ENCODE data around the gene TRPC3.

Gene TRPC3

GRCh38 chr4:121951521-121952110 lies at the start of gene TRPC3:
TSS of gene TRPC3 (minus strand) at chr4:121952060. CDS start at chr4:121951680, 380 bp downstream.
- H3K4me3 ChIP-seq (ENCODE audit: low read length): peak within 1 kb of the TSS; percentile 62; the same call in 1 of the 2 replicates
- TF ChIP-seq ZNF274 (IDR thresholded peaks at IDR 0.05; ENCODE audit: low read depth, low read length): no peak

GRCh38 chr4:122000849-122001248 lies 49.0 kb upstream of the TRPC3 start:
- no peak for TF ChIP-seq ZNF274 (IDR thresholded peaks at IDR 0.05; ENCODE audit: low read depth, low read length)
- H3K4me3 ChIP-seq (ENCODE audit: low read length): no peak overlapping the region

GRCh38 chr4:121998024-121998423 lies 46.2 kb upstream of the TRPC3 start:
- H3K4me3 ChIP-seq (ENCODE audit: low read length): no peak overlapping the region
- TF ChIP-seq ZNF274 (IDR thresholded peaks at IDR 0.05; ENCODE audit: low read depth, low read length): no peak

GRCh38 chr4:121995790-121996537 lies 44.1 kb upstream of the TRPC3 start:
- TF ChIP-seq ZNF274 (IDR thresholded peaks at IDR 0.05; ENCODE audit: low read depth, low read length): no peak

GRCh38 chr4:121991968-121992367 lies 40.1 kb upstream of the TRPC3 start:
- no peak for TF ChIP-seq ZNF274 (IDR thresholded peaks at IDR 0.05; ENCODE audit: low read depth, low read length)
- H3K4me3 ChIP-seq (ENCODE audit: low read length): no peak overlapping the region

More at GRCh38 chr4:121995790-121996537, 44.1 kb upstream of the TRPC3 start:
- H3K4me3 ChIP-seq (ENCODE audit: low read length): no peak overlapping the region

- no peak for TF ChIP-seq ZNF274 (IDR thresholded peaks at IDR 0.05; ENCODE audit: low read depth, low read length)
- no peak overlapping the region for H3K4me3 ChIP-seq (ENCODE audit: low read length)
These were observed 38.6 kb upstream of the TRPC3 start for GRCh38 chr4:121990489-121990888.

GRCh38 chr4:121989715-121990114 lies 37.9 kb upstream of the TRPC3 start:
- H3K4me3 ChIP-seq (ENCODE audit: low read length): no peak overlapping the region
- TF ChIP-seq ZNF274 (IDR thresholded peaks at IDR 0.05; ENCODE audit: low read depth, low read length): no peak

GRCh38 chr4:121988950-121989349 lies 37.1 kb upstream of the TRPC3 start:
- no peak for TF ChIP-seq ZNF274 (IDR thresholded peaks at IDR 0.05; ENCODE audit: low read depth, low read length)
- no peak overlapping the region for H3K4me3 ChIP-seq (ENCODE audit: low read length)

GRCh38 chr4:121980643-121981042 lies 28.8 kb upstream of the TRPC3 start:
- no peak overlapping the region for H3K4me3 ChIP-seq (ENCODE audit: low read length)
- TF ChIP-seq ZNF274 (IDR thresholded peaks at IDR 0.05; ENCODE audit: low read depth, low read length): no peak

- H3K4me3 ChIP-seq (ENCODE audit: low read length): no peak overlapping the region
- TF ChIP-seq ZNF274 (IDR thresholded peaks at IDR 0.05; ENCODE audit: low read depth, low read length): no peak
These were observed 26.3 kb upstream of the TRPC3 start for GRCh38 chr4:121978172-121978516.

GRCh38 chr4:121977251-121978171 lies 25.7 kb upstream of the TRPC3 start:
- no peak overlapping the region for H3K4me3 ChIP-seq (ENCODE audit: low read length)
- no peak for TF ChIP-seq ZNF274 (IDR thresholded peaks at IDR 0.05; ENCODE audit: low read depth, low read length)

- TF ChIP-seq ZNF274 (IDR thresholded peaks at IDR 0.05; ENCODE audit: low read depth, low read length): no peak
- H3K4me3 ChIP-seq (ENCODE audit: low read length): no peak overlapping the region
These were observed 23.9 kb upstream of the TRPC3 start for GRCh38 chr4:121975784-121976183.

- TF ChIP-seq ZNF274 (IDR thresholded peaks at IDR 0.05; ENCODE audit: low read depth, low read length): no peak
- no peak overlapping the region for H3K4me3 ChIP-seq (ENCODE audit: low read length)
These were observed 22.0 kb upstream of the TRPC3 start for GRCh38 chr4:121973816-121974215.

GRCh38 chr4:121968859-121969258 lies 17.0 kb upstream of the TRPC3 start:
- TF ChIP-seq ZNF274 (IDR thresholded peaks at IDR 0.05; ENCODE audit: low read depth, low read length): no peak
- H3K4me3 ChIP-seq (ENCODE audit: low read length): no peak overlapping the region

Measured in GM08714 (cell line).